ENCODE data around the gene PDE1C.

Gene PDE1C

GRCh38 chr7:32074787-32075585, 4.8 kb upstream of the PDE1C start:
- no peak for DNase-seq

- no peak for DNase-seq
Observed at GRCh38 chr7:32073533-32073932, 3.3 kb upstream of the PDE1C start.

- no peak for DNase-seq
Observed at GRCh38 chr7:32072397-32072796, 2.2 kb upstream of the PDE1C start.

- no peak for DNase-seq
Observed at GRCh38 chr7:32071466-32072091, 1.4 kb upstream of the PDE1C start.

- no peak for DNase-seq
Observed at GRCh38 chr7:32070051-32070405, 179 bp downstream of the PDE1C start.

GRCh38 chr7:32069116-32069650, 1.0 kb downstream of the PDE1C start:
- DNase-seq = no peak

- no peak for DNase-seq
Observed at GRCh38 chr7:32068411-32069101, 1.7 kb downstream of the PDE1C start.

GRCh38 chr7:32066441-32066840, 3.8 kb downstream of the PDE1C start:
- DNase-seq = no peak

GRCh38 chr7:32063614-32064013, 6.6 kb downstream of the PDE1C start:
- no peak for DNase-seq

- DNase-seq = peak; percentile 56
Observed at GRCh38 chr7:32062150-32062549, 8.1 kb downstream of the PDE1C start.

- DNase-seq = no peak
Observed at GRCh38 chr7:32061346-32061745, 8.9 kb downstream of the PDE1C start.

- peak; percentile 56 for DNase-seq
Observed at GRCh38 chr7:32059289-32060011, 10.8 kb downstream of the PDE1C start.

- no peak for DNase-seq
Observed at GRCh38 chr7:32058002-32058401, 12.2 kb downstream of the PDE1C start.

GRCh38 chr7:32056767-32057166, 13.4 kb downstream of the PDE1C start:
- DNase-seq = no peak

- DNase-seq = no peak
Observed at GRCh38 chr7:32053204-32053603, 17.0 kb downstream of the PDE1C start.

GRCh38 chr7:32051128-32051527, 19.1 kb downstream of the PDE1C start:
- no peak for DNase-seq

GRCh38 chr7:32049599-32049998, 20.6 kb downstream of the PDE1C start:
- no peak for DNase-seq

GRCh38 chr7:32048970-32049491, 21.2 kb downstream of the PDE1C start:
- DNase-seq = no peak

- DNase-seq = no peak
Observed at GRCh38 chr7:32047801-32048200, 22.4 kb downstream of the PDE1C start.

- no peak for DNase-seq
Observed at GRCh38 chr7:32047075-32047474, 23.1 kb downstream of the PDE1C start.

- no peak for DNase-seq
Observed at GRCh38 chr7:32045228-32045627, 25.0 kb downstream of the PDE1C start.

- no peak for DNase-seq
Observed at GRCh38 chr7:32044739-32045138, 25.5 kb downstream of the PDE1C start.

- peak; percentile 72 for DNase-seq
Observed at GRCh38 chr7:32043688-32044087, 26.5 kb downstream of the PDE1C start.

Measured in HCEC 1CT (cell line).